Medulla oblongata (tissue), 1 donor: Measurements from ENCODE around the gene STAM.
"Not testable (repeated sequence)": the region's sequence is repeated elsewhere in the genome, so short reads cannot be mapped to it uniquely, and the experiment has no call there.

Experiments used
- DNase-seq: peaks from one replicate; pipeline ENCODE4 v3.0.0-alpha.2; 2015; ENCODE audit errors: extremely low spot score

STAM gene

GRCh38 chr10:17643755-17644484, at the start of gene STAM:
Gene STAM, plus strand, starts transcription at chr10:17644151. Its CDS starts 189 bp downstream, at chr10:17644340.
- peak; percentile 93 for DNase-seq

- DNase-seq = no peak
Measured at GRCh38 chr10:17597386-17597785, 46.6 kb upstream of the STAM start.

GRCh38 chr10:17599089-17599488, 44.9 kb upstream of the STAM start:
- no peak for DNase-seq

GRCh38 chr10:17605936-17606335, 38.0 kb upstream of the STAM start:
- DNase-seq = no peak

GRCh38 chr10:17606547-17607040, 37.4 kb upstream of the STAM start:
- no peak for DNase-seq

- no peak for DNase-seq
Measured at GRCh38 chr10:17607060-17607459, 36.9 kb upstream of the STAM start.

GRCh38 chr10:17607603-17608332, 36.2 kb upstream of the STAM start:
- DNase-seq = peak; percentile 74

GRCh38 chr10:17609523-17610079, 34.4 kb upstream of the STAM start:
- no peak for DNase-seq

GRCh38 chr10:17616403-17617030, 27.4 kb upstream of the STAM start:
- DNase-seq = peak; percentile 24

GRCh38 chr10:17617031-17617911, 26.7 kb upstream of the STAM start, which contains the start of gene HACD1:
Gene HACD1, minus strand, starts transcription at chr10:17617374. Its CDS starts 35 bp downstream, at chr10:17617339.
- DNase-seq = peak; percentile 44

- no peak for DNase-seq
Measured at GRCh38 chr10:17622061-17622460, 21.9 kb upstream of the STAM start.

- no peak for DNase-seq
Measured at GRCh38 chr10:17624996-17625395, 19.0 kb upstream of the STAM start.

GRCh38 chr10:17626656-17627055, 17.3 kb upstream of the STAM start:
- DNase-seq = no peak

GRCh38 chr10:17632590-17632989, 11.4 kb upstream of the STAM start:
- DNase-seq = not testable (repeated sequence)

- DNase-seq = no peak
Measured at GRCh38 chr10:17633353-17633752, 10.6 kb upstream of the STAM start.

- DNase-seq = no peak
Measured at GRCh38 chr10:17637869-17638268, 6.1 kb upstream of the STAM start.

- no peak for DNase-seq
Measured at GRCh38 chr10:17640331-17640816, 3.6 kb upstream of the STAM start.

GRCh38 chr10:17643339-17643754, 604 bp upstream of the STAM start:
- DNase-seq = no peak

GRCh38 chr10:17644485-17644943, 563 bp downstream of the STAM start:
- no peak for DNase-seq

GRCh38 chr10:17645621-17646345, 1.8 kb downstream of the STAM start:
- DNase-seq = no peak
